Measurements from ENCODE around the gene LRP11.
A peak's percentile ranks its signal among the peaks of the same experiment; 100 is the strongest.
"Not testable (repeated sequence)": the region's sequence is repeated elsewhere in the genome, so short reads cannot be mapped to it uniquely, and the experiment has no call there.

The LRP11 gene

DNA sequence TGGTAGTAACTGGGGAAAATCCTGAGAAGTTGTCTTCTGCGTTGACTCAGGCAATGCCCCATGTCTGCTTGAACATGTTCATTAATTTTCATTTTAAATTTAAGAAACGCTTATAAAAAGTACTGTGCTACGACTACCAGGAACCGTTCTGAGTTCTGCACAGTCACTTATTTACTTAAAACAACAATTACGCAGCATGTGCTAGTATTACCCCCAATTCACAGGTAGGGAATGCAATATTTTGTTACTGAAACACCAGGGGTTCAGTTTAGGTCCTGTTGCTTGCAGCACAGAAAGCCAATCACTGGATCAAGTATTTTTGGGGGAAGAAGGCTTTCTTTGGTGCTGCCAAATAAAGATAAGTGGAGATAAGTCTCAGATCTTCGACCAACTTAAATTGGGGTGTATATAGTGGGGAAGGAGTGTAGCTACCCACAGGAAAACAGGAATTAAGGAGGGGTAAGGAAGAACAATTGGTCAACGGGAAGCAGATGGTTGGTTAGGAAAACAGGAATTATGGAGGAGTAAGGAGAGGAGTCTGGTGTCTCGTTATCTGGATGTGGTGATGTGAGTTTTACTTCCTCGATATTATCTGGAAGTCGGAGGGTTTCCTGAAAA is 5.2 kb upstream of the LRP11 start:
- no peak for DNase-seq

GRCh38 chr6:149867876-149868640 is 3.9 kb upstream of the LRP11 start:
- DNase-seq, result no peak

GRCh38 chr6:149864578-149865535 is 698 bp upstream of the LRP11 start:
- DNase-seq, result peak in 11 of 14 donors; percentile 31 to 75 (median 50)

DNA sequence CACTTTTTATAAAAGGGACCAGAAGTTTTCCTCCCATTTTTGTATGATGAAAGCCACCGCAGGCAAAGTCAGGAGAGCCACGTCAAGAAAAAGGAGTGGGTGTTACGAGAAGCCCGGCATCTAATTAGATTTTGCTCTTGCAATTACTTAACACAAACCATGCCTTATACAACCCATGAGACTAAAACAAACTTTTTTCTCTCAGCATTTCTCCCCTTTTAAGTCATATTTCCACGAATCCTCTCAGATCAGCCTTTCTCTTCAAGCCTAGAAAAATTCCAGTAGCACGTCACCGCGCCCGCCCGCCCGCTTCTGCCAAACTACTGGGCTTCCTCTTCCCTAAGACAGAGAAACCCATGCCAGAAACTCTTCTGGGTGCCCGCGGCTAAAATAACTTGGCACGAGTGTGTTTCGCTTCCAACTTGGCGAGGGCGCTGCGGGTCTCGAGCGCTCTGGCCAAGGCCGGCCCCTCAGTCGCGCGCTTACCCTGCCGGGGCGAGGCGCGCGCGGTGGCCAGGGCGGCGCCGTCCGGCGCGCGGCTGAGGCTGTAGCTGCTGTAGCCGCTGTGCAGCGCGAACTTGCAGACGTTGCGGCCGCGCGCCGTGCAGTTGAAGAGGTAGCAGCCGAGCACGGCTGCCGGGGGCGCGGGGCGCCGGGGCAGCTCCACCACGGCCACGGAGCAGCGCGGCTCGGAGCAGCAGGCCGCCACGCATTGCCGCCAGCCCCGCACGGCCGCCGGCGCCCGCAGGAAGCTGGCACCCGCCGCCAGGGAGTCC is 1.0 kb downstream of the LRP11 start:
- DNase-seq, result peak in 13 of 14 donors; percentile 29 to 84 (median 61)

DNA sequence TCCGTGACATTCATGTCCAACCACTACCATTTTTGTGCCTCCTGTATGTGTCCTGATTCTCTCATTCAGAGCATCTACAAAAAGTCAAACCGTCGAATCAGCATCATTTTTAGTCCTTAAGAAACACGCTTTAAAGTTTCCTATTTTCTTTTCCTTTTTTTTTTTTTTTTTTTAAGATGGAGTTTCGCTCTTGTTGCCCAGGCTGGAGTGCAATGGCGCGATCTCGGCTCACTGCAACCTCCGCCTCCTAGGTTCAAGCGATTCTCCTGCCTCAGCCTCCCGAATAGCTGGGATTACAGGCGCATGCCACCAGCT is 1.8 kb downstream of the LRP11 start:
- not testable (repeated sequence) for DNase-seq

- DNase-seq, result no peak
These were observed 2.3 kb downstream of the LRP11 start for GRCh38 chr6:149861603-149862423.

- DNase-seq, result no peak
These were observed 3.1 kb downstream of the LRP11 start for GRCh38 chr6:149860834-149861602.

DNA sequence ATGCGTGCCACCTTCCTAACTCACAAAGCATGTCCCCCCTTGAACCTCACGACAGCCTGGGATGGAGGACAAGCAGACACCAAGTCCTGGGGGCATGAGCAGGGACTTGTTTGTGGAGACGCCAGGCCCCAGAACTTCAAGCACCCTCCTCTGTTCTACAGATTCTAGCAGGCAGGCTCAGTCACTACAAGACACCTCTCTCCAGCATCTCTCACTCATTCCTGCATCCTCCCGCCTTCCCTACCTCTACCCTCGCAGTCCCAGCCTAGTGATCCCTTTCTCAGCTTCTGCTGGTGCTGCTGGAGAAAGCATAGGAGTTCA is 3.7 kb downstream of the LRP11 start:
- DNase-seq, result no peak

GRCh38 chr6:149859938-149860337 is 4.2 kb downstream of the LRP11 start:
- DNase-seq, result no peak

- no peak for DNase-seq
These were observed 4.8 kb downstream of the LRP11 start for GRCh38 chr6:149859368-149859767.

DNA sequence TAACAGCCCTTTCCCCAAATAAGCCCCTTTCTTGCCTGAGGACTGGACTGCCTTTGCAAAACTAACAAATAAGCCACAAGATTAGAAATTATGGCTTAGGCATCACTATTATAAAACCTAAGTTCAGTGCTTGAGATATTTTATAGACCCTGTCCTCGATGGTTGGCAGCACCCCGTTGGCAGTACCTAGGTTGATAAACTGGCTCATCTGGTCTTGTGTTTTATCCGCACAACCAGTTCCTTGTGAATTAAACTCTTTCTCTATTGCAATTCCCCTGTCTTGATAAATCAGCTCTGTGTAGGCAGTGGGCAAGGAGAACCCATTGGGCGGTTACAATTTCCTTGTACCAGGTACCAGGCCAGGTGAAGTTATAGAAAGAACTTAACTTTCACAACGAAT is 6.6 kb downstream of the LRP11 start:
- no peak for DNase-seq

GRCh38 chr6:149856256-149856994 is 7.7 kb downstream of the LRP11 start:
- no peak for DNase-seq

GRCh38 chr6:149855741-149856140 is 8.4 kb downstream of the LRP11 start:
- no peak for DNase-seq

GRCh38 chr6:149855040-149855654 is 9.0 kb downstream of the LRP11 start:
- DNase-seq, result no peak

DNA sequence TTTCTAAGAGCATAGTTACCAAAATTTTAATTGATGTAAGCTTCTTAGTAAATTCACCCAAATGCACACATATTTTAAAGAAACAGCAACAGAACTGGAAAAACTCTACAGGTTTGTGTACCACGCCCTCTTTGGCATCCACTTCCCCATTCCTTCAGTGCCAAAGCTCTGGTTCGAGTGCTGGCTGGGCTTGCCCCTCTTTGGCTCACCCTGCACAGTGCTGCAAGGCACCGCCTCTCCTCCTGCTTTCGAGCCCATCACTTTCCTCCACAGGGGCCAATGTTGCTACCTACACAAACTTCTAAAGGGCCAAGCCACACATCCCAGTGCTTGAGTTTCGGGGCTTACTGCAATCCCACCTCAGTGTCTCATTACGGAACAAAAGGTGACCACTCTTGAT is 9.6 kb downstream of the LRP11 start:
- DNase-seq, result no peak

- not testable (repeated sequence) for DNase-seq
These were observed 10.1 kb downstream of the LRP11 start for GRCh38 chr6:149854017-149854416.

DNA sequence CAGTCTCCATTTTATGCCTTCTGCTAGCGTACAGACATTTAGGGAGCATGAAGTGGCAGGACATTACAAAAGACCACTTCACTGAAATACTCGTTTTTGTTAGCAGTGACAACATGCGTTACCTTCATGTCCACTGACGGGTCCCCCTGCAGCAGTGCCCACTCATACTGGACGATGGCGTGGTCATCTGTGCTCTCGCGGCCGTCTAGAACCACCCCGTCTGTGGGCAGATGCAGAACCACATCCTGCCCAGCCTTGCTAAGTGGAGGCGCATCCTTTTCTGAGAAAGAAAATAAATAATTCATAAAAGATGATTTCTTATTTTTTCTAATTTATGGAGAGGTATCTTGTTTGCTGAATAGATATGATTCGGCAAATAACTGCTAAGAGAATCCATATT is 11.3 kb downstream of the LRP11 start:
- no peak for DNase-seq

- DNase-seq, result no peak
These were observed 12.0 kb downstream of the LRP11 start for GRCh38 chr6:149852180-149852579.

DNA sequence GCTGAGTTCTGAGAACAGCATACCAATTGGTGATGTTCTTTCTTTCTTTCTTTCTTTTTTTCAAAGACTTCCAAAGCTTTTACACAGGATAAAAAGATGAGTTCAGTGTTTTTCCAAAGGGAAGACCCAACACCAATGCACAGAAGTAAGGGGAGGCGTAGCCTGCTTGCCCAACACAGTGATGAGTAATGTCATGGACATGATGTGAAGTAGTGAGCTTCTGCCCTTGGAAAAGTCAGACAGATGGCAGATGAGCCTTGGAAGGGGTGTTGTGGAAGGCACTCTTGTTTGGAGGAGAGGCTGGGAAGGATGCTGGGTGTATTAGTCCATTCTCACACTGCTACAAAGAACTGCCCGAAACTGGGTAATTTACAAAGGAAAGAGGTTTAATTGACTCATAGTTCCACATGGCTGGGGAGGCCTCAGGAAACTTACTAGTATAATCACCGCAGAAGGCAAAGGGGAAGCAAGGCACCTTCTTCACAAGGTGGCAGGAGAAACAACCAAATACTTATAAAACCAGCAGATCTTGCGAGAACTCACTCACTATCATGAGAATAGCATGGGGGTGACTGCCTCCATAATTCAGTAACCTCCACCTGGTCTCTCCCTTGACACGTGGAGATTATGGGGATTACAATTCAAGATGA is 12.6 kb downstream of the LRP11 start:
- DNase-seq, result no peak

All from C1 segment of cervical spinal cord (tissue), 14 donors.